ENCODE data around the gene MTFMT.

The MTFMT gene

GRCh38 chr15:64981812-64982431, 47.5 kb downstream of the MTFMT start:
- no peak for DNase-seq

GRCh38 chr15:64979252-64979710, 50.2 kb downstream of the MTFMT start:
- DNase-seq: peak; percentile 14 to 19

- no peak for DNase-seq
These were observed 54.0 kb downstream of the MTFMT start for GRCh38 chr15:64975390-64975789.

DNA sequence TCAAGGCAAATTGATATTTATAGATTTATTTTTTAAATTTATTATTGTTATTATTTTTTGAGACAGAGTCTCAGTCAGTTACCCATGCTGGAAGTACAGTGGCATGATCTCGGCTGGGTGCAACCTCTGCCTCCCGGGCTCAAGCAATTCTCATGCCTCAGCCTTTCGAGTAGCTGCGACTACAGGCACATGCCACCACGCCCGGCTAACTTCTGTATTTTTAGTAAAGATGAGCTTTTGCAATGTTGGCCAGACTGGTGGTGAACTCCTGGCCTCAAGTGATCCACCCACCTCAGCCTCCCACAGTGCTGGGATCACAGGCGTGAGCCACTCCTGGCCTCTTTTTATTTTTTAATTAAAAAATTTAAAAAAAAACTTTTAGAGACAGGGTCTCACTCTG, 58.7 kb downstream of the MTFMT start:
- DNase-seq: no peak

DNA sequence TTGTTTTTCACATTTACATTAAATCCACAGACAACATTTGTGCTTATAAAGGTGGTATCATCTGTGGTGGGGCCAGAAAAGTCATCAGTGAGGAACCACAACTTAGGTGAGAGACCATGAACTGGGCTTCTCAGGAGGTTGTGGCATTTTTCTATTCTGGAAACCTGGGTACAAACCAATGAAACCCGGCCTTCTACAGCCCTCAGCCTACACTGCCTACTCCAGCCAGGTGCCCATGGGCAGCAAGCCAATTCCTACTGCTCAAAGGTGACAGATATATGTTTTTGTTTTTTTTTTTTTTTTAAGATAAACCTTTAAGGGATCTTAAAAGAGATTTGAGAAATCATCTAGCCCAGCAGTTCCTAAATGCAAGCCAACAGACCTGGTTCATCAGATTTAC, 60.0 kb downstream of the MTFMT start:
- DNase-seq: no peak

- no peak for DNase-seq
These were observed 68.4 kb downstream of the MTFMT start for GRCh38 chr15:64961013-64961412.

- DNase-seq: no peak
These were observed 69.3 kb downstream of the MTFMT start for GRCh38 chr15:64960153-64960552.

DNA sequence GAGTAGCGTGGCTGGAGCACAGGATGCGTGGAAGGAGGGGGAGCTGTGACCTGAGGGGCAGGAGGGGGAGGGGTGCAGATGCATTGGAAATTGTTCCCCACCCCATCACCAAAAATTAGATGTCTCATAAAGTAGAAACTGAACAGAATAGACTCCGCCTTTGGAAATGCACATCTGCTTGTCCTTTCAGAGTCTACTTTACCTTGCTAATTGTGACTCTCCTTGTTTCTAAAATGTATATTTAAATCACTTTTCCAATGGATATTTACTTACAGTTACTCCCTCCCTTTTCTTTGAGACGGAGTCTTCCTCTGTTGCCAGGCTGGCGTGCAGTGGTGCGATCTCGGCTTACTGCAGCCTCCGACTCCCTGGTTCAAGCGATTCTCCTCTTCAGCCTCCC, 70.3 kb downstream of the MTFMT start:
- DNase-seq: no peak

DNA sequence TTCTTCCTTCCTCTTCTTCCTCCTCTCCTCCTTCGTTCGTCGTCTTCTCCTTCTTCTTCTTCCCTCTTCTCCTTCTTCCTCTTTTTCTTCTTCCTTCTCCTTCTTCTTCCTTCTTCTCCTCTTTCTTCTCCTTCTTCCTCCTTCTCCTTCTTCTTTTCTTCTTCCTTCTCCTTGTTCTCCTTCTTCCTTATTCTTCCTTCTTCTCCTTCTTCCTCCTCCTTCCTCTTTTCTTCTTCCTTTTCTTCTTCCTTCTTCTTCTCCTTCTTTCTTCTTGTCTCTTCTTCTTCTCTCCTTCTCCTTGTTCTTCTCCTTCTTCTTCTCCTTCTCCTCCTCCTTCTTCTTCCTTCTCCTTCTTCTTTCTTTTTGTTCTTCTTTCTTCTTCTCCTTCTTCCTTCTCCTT, 75.0 kb downstream of the MTFMT start:
- no peak for DNase-seq

GRCh38 chr15:64951777-64952418, 77.5 kb downstream of the MTFMT start:
- DNase-seq: no peak
